Left cardiac atrium (tissue), 4 donors: ENCODE data around the gene LRIG2. TPM values are rescaled to one million over a fixed set of nuclear protein-coding genes. Genes with fewer than 3 reads are reported as not detected.
A peak's percentile ranks its signal among the peaks of the same experiment; 100 is the strongest.
"Not testable (repeated sequence)": the region's sequence is repeated elsewhere in the genome, so short reads cannot be mapped to it uniquely, and the experiment has no call there.

Experiments used
- ATAC-seq, 2 donors: fragments of 200-7000 bp; cut with Tn5 transposase; one replicate each; pipeline ENCODE4 v1.9.1; 2020; ENCODE audit warnings: mild to moderate bottlenecking in 2 of 2, moderate library complexity in 2 of 2
- DNase-seq: peaks from one replicate; pipeline ENCODE4 v3.0.0-alpha.2; 2020
- intact Hi-C, 2 donors: fragments of 100-400 bp; cut with DNase I; formaldehyde crosslinking; loops; one replicate each; pipeline versions ENCODE4 v1.14.1 to v1.15.1; 2022 to 2023
- total RNA-seq, 2 donors: library from RNA; stranded (reverse); fragmentation: NEBNext Ultra II Directional; extraction: Animal tissue kit (Norgen Biotek cat#: 25700); gene quantifications; one replicate each; pipeline ENCODE4 v1.2.1, GENCODE V29; 2021
- donor health status: DM: no; HTN: yes; CAD: no.
- donor health status: DM: no; HTN: yes; CAD: no; lungs with severe emphysema.
- donor health status: DM: yes; HTN: yes; CAD: no.
- donor health status: Dilated cardiomyopathy.

LRIG2 gene
- total RNA-seq, 2 donors from 2014 or later, result 8.7 to 9.9 TPM

DNA sequence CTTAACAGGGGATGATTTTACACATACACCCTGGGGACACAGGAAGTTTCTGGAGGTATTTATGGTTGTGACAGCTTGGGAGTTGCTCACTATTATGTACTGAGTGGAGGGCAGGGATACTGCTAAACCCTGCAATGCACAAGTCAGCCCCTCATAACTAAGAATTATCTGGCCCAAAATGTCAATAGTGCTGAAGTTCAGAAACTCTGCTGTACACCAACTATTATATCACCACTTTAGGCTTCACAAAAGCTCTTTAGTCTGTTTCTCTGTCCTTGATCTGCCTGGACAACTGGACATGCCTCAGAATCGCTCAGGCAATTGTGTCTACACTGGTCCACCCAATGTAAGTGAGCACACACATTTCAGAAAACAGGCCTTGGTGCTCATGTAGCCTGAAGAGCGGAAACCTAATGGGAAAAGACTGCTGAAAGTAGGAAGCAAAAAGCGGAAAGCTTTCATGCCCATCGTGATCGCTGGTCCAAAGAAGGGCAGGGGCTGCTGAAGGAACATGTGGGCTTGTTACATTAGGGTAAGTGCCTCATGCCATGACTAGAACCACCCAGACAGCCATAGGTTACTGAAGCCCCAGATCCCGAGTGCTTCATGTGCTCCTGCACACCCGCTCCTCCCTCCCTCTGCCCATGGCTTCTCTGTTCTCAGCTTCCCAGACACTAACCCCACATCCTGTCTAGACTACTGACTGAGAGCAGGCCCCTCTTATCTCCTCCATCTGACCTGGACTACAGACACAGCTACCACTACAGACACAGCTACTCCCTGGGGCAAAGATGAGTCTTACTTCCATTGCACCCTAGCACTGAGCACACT is 73.5 kb downstream of the LRIG2 start:
- intact Hi-C loops, result no loop called here
- ATAC-seq (no peak), DNase-seq (no peak)

DNA sequence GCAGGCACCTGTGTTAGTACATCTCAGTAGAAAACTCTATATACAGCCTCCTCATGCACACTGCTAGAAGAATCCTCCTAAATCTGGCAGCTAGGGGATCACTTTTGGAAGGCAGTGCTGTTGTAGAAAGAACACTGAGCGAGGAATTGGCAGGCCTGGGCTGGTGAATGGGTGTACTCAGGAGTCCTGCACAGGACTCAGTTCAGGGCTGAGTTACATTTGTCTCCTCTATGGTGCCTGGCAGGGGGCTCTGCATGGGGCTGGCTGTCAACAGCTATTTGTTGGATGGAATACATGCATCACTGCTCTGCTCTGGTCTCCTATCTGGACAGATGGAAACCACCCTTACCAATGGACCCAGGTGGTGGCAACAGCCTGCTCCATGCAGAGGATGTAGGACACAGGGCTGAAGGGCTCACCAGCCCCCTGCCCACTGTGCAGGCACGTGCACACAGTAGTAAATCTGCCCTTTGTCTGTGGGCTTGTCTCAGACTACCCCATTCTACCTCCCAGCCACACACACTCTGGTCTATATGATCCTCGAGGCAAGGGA is 74.2 kb downstream of the LRIG2 start:
- intact Hi-C loops, result no loop called here
- ATAC-seq (no peak), DNase-seq (no peak)

DNA sequence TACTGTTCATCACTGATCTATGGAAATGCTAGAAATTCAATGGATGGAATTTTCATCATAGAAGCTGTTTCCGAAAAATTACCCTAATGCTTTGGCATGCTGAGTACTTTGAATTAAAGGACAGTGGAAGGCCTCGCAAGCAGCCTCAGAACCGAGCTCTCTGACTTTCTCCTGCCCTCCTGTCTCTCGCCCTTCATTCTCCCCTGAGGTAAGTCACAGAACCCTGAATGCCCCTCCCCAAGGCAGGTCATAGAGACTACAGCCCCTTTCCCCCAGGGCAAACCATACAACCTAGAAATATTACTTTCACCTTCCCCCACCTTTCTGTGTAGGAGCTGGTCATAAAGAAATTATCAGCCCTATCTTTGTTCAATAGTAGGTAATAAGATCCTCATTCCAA is 74.8 kb downstream of the LRIG2 start:
- ATAC-seq, result no peak
- intact Hi-C loops, result no loop called here
- no peak for DNase-seq

DNA sequence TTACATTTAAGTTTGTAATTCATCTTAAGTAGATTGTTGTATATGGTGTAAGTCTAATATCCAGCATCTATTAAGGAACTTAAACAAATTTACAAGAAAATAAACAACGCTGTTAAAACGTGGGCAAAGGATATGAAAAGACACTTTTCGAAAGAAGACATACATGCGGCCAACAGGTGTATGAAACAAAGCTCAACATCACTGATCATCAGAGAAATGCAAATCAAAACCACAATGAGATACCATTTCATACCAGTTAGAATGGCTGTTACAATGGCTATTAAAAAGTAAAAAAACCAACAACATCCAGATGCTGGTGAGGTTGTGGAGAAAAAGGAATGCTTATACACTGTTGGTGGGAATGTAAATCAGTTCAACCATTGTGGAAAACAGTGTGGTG is 77.5 kb downstream of the LRIG2 start:
- intact Hi-C loops, ATAC-seq, DNase-seq: not testable (repeated sequence)

DNA sequence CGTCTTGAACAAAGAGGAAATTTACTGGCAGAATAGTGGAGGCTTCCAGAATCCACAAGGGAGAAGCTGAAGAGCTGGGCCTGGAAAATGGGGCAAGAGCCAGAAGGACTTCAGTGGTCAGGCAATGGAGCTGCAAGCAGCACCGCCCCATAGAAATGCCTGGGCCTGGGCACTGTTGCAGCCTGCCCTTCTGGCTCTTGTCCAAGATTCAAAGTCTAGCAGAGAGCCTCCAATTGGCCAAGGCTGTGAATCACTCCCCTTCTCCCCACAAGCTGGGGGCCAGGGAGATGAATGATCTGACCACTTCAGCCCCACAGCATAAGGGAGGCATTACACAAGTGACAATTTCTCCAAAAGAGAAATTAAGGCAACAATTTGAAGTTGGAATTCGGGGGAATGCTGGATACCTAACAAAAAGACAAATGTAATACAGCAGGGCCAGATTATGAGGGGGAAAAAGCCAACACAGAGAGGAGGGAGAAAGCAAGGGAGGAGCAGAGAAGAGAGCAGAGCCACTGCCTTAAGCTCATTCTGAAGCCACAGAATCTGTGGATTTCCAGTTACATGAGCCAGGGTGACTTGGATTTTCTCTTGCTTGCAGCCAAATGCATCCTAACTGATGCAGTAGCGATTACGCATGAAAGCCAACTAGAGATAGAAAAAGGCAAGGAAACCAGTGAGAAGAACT is 80.3 kb downstream of the LRIG2 start:
- intact Hi-C loops, result no loop called here
- peak in 1 of 2 donors; percentile 87 for ATAC-seq

DNA sequence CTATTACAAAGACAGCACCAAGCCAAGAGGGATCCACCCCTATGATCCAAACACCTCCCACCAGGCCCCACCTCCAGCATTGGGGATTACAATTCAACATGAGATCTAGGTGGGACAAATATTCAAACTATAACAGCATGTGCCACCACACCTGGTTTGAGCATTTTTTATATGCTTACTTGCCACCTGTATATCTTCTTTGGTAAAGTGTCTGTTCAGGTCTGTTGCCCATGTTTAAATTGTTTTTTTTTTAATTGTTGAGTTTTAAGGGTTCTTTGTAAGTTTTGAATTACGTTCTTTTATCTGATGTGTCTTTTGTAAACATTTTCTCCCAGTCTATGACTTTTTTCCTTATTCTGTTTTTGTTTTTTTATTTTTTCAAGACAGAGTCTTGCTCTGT is 83.4 kb downstream of the LRIG2 start:
- no peak for DNase-seq
- intact Hi-C loops, result no loop called here

More for the DNA sequence above, 80.3 kb downstream of the LRIG2 start:
- DNase-seq, result no peak

DNA sequence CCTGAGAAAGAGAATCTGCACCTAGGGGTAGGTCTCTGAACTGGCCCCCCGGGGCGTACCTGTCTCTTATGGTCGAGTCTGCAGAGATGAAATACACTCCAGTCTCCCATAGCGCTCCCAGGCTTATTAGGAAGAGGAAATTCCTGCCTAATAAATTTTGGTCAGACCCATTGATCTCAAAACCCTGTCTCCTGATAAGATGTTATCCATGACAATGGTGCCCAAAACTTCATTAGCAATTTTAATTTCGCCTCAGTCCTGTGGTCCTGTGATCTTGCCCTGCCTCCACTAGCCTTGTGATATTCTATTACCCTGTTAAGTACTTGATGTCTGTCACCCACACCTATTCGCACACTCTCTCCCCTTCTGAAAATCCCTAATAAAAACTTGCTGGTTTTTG is 85.7 kb downstream of the LRIG2 start:
- DNase-seq, intact Hi-C loops, ATAC-seq: not testable (repeated sequence)

More for the DNA sequence above, 83.4 kb downstream of the LRIG2 start:
- ATAC-seq, result no peak

DNA sequence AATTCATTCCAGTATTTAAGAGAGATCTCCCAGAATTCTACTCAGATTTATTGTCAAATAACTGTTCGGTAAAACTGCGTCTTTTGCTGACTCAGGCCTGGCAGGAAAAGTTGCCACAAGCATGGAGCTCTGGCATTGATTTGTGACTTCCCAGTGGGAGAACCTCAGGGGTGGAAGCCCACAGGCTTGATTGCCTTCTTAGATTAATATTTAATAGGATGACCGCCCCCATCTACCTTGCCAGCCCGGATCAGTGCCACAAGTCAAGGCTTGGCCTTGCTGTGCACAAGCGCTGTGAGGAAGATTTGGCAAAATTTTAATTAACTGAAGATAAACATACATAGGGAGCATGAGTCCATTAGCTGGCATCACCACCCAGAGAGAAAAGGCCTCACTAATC is 93.5 kb downstream of the LRIG2 start:
- DNase-seq (no peak), ATAC-seq (no peak)
- intact Hi-C loops, result no loop called here

DNA sequence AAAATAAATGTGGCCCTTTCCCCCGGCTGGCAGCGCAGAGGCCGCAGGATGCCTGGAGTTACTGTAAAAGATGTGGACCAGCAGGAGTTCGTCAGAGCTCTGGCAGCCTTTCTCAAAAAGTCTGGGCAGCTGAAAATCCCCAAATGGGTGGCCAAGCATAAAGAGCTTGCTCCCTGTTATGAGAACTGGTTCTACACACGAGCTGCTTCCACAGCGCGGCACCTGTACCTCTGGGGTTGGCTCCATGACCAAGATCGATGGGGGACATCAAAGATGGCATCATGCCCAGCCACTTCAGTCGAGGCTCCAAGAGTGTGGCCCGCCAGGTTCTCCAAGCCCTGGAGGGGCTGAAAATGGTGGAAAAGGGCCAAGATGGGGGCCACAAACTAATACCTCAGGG is 95.9 kb downstream of the LRIG2 start:
- intact Hi-C loops, result no loop called here
- no peak for ATAC-seq
- DNase-seq, result no peak

- intact Hi-C loops, result no loop called here
- DNase-seq (no peak), ATAC-seq (no peak)
These were observed 96.6 kb downstream of the LRIG2 start for GRCh38 chr1:113169591-113169990.

DNA sequence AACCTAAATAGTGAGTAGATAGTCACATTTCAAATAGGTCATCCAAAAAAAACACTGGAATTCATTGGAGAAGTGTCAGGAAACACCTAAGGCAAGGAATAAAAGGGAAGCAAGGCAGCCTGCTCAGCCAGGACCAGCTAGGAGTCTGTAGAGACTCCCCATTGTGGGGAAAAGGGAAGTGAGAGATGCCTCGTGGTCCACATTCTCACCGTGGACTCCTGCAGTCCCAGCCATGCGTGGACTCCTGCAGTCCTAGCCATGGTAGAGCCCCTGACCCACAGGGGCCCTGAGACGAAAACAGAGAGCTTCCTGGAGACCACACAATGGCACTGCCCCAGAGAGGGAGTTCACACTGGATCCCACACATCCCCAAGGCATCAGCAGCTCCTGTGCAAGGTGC is 97.5 kb downstream of the LRIG2 start:
- intact Hi-C loops, result no loop called here
- DNase-seq, result no peak
- no peak for ATAC-seq

GRCh38 chr1:113178106-113178505 is 105.1 kb downstream of the LRIG2 start:
- ATAC-seq, result no peak
- DNase-seq, result no peak
- intact Hi-C loops, result no loop called here

DNA sequence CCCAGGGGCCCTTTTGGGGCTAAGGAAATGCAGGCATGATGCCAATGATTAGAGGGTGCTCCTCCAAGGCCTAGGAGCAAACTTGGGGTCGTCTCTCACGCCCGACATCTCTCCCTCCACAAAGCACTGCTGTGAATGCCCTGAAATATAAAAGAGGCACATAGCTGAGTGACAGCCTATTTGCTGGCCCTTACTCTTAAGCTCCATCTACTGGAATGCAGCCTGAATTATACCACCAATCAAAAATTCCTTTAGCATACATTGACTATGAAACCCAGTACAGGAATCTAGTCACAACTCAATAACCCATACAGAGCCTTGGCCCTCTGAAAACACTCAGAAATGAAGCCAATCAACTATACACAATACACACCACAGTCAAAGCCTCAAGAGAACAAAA is 105.5 kb downstream of the LRIG2 start:
- ATAC-seq, result no peak
- intact Hi-C loops, result no loop called here
- DNase-seq, result no peak

Other genes with a start within 250 kb of the LRIG2 start
- 10 to 100 TPM; 54.0 to 80.0 TPM for gene SLC16A1, start 117.0 kb upstream of the LRIG2 start, total RNA-seq